HCT116 (cell line): ENCODE results near the gene PYGO1. TPM values are rescaled to one million over a fixed set of nuclear protein-coding genes. Genes with fewer than 3 reads are reported as not detected.

Experiments
- ATAC-seq: fragments of 200-7000 bp; cut with Tn5 transposase; 2 replicates; pipeline ENCODE4 v1.9.1; 2020; ENCODE audit warnings: mild to moderate bottlenecking, moderate library complexity
- BruUV-seq: library from RNA; stranded (reverse); fragments of 400-500 nt; replicated peaks from 2 replicates; lab custom pipeline; 2021; lab: Mats Ljungman, UMichigan
- CTCF ChIA-PET: fragments of 300-600 bp; sonication (Branson Sonifier 250); formaldehyde crosslinking; loops from one replicate; lab custom pipeline; 2021; ENCODE audit warnings: antibody characterized with exemption; lab: Charles Lee
- POLR2A ChIA-PET: fragments of 300-600, 350-600 bp; sonication (Branson Sonifier 250); formaldehyde crosslinking; loops from one replicate; lab custom pipeline; 2021; ENCODE audit warnings: antibody characterized with exemption; lab: Charles Lee
- RAD21 ChIA-PET, 2 experiments: fragments of 300-600 bp; sonication (Branson Sonifier 250); formaldehyde crosslinking; loops; one replicate each; lab custom pipeline; 2023; ENCODE audit warnings: low total read pairs in 2 of 2; ENCODE audit not compliant: uncharacterized antibody in 2 of 2, unreplicated experiment in 2 of 2, low non-redundant PET in 1 of 2; lab: Charles Lee
- DNase-seq: peaks from one replicate; pipeline ENCODE4 v3.0.0-alpha.2; 2010; ENCODE audit warnings: low read depth, low spot score
- H2AFZ ChIP-seq: fragments of 200-600 bp; shearing (Covaris generic), sonication (generic); 2 replicates; pipeline ENCODE4 v1.6.1; 2017; ENCODE audit warnings: low read depth, mixed run types, mixed read lengths, antibody characterized with exemption, low read length; ENCODE audit not compliant: poor library complexity, severe bottlenecking
- H3K27ac ChIP-seq: 2 replicates; pipeline ENCODE4 v1.5.1; 2012; ENCODE audit warnings: low read depth, low read length
- H3K27me3 ChIP-seq: fragments of 200-600 bp; sonication (generic); 2 replicates; pipeline ENCODE4 v1.6.1; 2016; ENCODE audit warnings: mixed run types, low read length, mixed read lengths; ENCODE audit not compliant: insufficient read depth
- H3K36me3 ChIP-seq, 2 experiments: fragments of 200-500 bp in 1 of 2; fragments of 200-600 bp in 1 of 2; sonication (Bioruptor generic) in 1 of 2; sonication (generic) in 1 of 2; 2 replicates each; pipeline versions ENCODE4 v1.5.1 to v1.6.1; 2014 to 2016; ENCODE audit warnings: low read length in 2 of 2, inconsistent platforms in 1 of 2, mixed read lengths in 1 of 2, mixed run types in 1 of 2; ENCODE audit not compliant: insufficient read depth in 2 of 2, control insufficient read depth in 1 of 2
- H3K4me1 ChIP-seq, 2 experiments: fragments of 200-600 bp in 1 of 2; sonication (generic) in 1 of 2; 2 replicates each; pipeline versions ENCODE4 v1.5.1 to v1.6.1; 2012 to 2017; ENCODE audit warnings: low read length in 2 of 2, inconsistent platforms in 1 of 2, mild to moderate bottlenecking in 1 of 2, mixed read lengths in 1 of 2, mixed run types in 1 of 2, moderate library complexity in 1 of 2; ENCODE audit not compliant: insufficient read depth in 2 of 2, control insufficient read depth in 1 of 2
- H3K4me2 ChIP-seq: fragments of 200-600 bp; sonication (generic); 2 replicates; pipeline ENCODE4 v1.6.1; 2017; ENCODE audit warnings: mixed run types, low read length, mixed read lengths
- H3K4me3 ChIP-seq, 2 experiments: fragments of 200-600 bp in 1 of 2; sonication (generic) in 1 of 2; replicated peaks in 1 of 2; 2 replicates each; pipeline ENCODE4 v1.5.1; 2011 to 2016; ENCODE audit warnings: low read length in 2 of 2, control low read depth in 1 of 2, low read depth in 1 of 2, mild to moderate bottlenecking in 1 of 2, mixed read lengths in 1 of 2, mixed run types in 1 of 2
- H3K79me2 ChIP-seq: fragments of 200-600 bp; sonication (generic); 2 replicates; pipeline ENCODE4 v1.6.1; 2017; ENCODE audit warnings: mild to moderate bottlenecking, mixed run types, low read length, moderate library complexity, mixed read lengths; ENCODE audit not compliant: insufficient read depth
- H3K9ac ChIP-seq: fragments of 200-600 bp; sonication (generic); 2 replicates; pipeline ENCODE4 v1.6.1; 2016; ENCODE audit warnings: low read length, mixed read lengths
- H3K9me2 ChIP-seq: fragments of 200-600 bp; sonication (generic), shearing (Covaris generic); 2 replicates; pipeline ENCODE4 v1.6.1; 2017; ENCODE audit warnings: mixed run types, mild to moderate bottlenecking, moderate library complexity; ENCODE audit not compliant: insufficient read depth
- H3K9me3 ChIP-seq, 2 experiments: fragments of 200-500 bp in 1 of 2; fragments of 200-600 bp in 1 of 2; sonication (Bioruptor generic) in 1 of 2; sonication (generic) in 1 of 2; 2 replicates each; pipeline ENCODE4 v1.6.1; 2014 to 2017; ENCODE audit warnings: low read length in 2 of 2, mixed read lengths in 2 of 2, inconsistent platforms in 1 of 2, low read depth in 1 of 2, mild to moderate bottlenecking in 1 of 2, mixed run types in 1 of 2, moderate library complexity in 1 of 2; ENCODE audit not compliant: control insufficient read depth in 1 of 2, insufficient read depth in 1 of 2
- H4K20me1 ChIP-seq: fragments of 200-600 bp; sonication (generic), shearing (Covaris generic); 2 replicates; pipeline ENCODE4 v1.6.1; 2017; ENCODE audit warnings: mixed run types, mild to moderate bottlenecking, moderate library complexity; ENCODE audit not compliant: insufficient read depth
- CBX3 ChIP-seq: IDR thresholded peaks from 2 replicates; pipeline ENCODE4 v1.6.1; 2012; ENCODE audit warnings: low read depth
- CTCF ChIP-seq, 3 experiments: fragments of 200-600 bp in 1 of 3; sonication (generic) in 1 of 3; IDR thresholded peaks in 2 of 3; conservative IDR thresholded peaks in 1 of 3; 2 replicates each; pipeline ENCODE4 v1.5.1; 2012 to 2017; ENCODE audit warnings: low read depth in 2 of 3, low read length in 2 of 3, antibody characterized with exemption in 1 of 3, borderline replicate concordance in 1 of 3, control low read depth in 1 of 3, mild to moderate bottlenecking in 1 of 3, mixed read lengths in 1 of 3, mixed run types in 1 of 3, moderate library complexity in 1 of 3; ENCODE audit not compliant: insufficient read depth in 1 of 3
- ELF1 ChIP-seq: IDR thresholded peaks from 2 replicates; pipeline ENCODE4 v1.6.1; 2012; ENCODE audit warnings: low read depth, borderline replicate concordance
- POLR2A ChIP-seq: IDR thresholded peaks from 2 replicates; pipeline ENCODE4 v1.7.0; 2011; ENCODE audit warnings: borderline replicate concordance; ENCODE audit not compliant: insufficient read depth, insufficient read length; ENCODE audit errors: extremely low read depth
- POLR2AphosphoS5 ChIP-seq: IDR thresholded peaks from 2 replicates; pipeline ENCODE4 v1.6.1; 2011; ENCODE audit warnings: mild to moderate bottlenecking, low read depth, low read length, moderate library complexity
- RAD21 ChIP-seq: IDR thresholded peaks from 2 replicates; pipeline ENCODE4 v1.6.1; 2012; ENCODE audit warnings: low read depth, mild to moderate bottlenecking
- SP1 ChIP-seq: IDR thresholded peaks from 2 replicates; pipeline ENCODE4 v1.6.1; 2012; ENCODE audit warnings: low read depth
- intact Hi-C: fragments of 100-400 bp; cut with micrococcal nuclease; formaldehyde crosslinking; loops from 2 replicates; pipeline ENCODE4 v1.10.0; 2022
- total RNA-seq: library from RNA; stranded (reverse); gene quantifications from one replicate; pipeline ENCODE4 v1.2.1, GENCODE V29; 2021; ENCODE audit not compliant: unreplicated experiment
- TF ChIP-seq, protein P1 (sequence below): IDR thresholded peaks from 2 replicates; pipeline ENCODE4 v1.6.1; 2011; ENCODE audit warnings: mild to moderate bottlenecking, low read length, moderate library complexity; ENCODE audit not compliant: insufficient replicate concordance; ENCODE audit errors: extremely low read depth

PYGO1 gene
- total RNA-seq, 1 experiment from 2014 or later = 0.34 TPM

- TF ChIP-seq, protein P1, sequence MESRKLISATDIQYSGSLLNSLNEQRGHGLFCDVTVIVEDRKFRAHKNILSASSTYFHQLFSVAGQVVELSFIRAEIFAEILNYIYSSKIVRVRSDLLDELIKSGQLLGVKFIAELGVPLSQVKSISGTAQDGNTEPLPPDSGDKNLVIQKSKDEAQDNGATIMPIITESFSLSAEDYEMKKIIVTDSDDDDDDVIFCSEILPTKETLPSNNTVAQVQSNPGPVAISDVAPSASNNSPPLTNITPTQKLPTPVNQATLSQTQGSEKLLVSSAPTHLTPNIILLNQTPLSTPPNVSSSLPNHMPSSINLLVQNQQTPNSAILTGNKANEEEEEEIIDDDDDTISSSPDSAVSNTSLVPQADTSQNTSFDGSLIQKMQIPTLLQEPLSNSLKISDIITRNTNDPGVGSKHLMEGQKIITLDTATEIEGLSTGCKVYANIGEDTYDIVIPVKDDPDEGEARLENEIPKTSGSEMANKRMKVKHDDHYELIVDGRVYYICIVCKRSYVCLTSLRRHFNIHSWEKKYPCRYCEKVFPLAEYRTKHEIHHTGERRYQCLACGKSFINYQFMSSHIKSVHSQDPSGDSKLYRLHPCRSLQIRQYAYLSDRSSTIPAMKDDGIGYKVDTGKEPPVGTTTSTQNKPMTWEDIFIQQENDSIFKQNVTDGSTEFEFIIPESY = no peak
- no peak for TF ChIP-seq POLR2A
- TF ChIP-seq CTCF (IDR thresholded peaks at IDR 0.05 in 2 of 3, conservative IDR thresholded peaks at IDR 0.05 in 1 of 3; ENCODE audit: borderline replicate concordance in 1 of 3, insufficient read depth in 1 of 3, low read depth in 2 of 3, low read length in 2 of 3) = no peak
- no peak for TF ChIP-seq ELF1
- no peak for TF ChIP-seq CBX3
- no peak for TF ChIP-seq SP1
- TF ChIP-seq RAD21 = no peak
These were observed 91.4 kb downstream of the PYGO1 start (continued) for GRCh38 chr15:55496716-55497115.

DNA sequence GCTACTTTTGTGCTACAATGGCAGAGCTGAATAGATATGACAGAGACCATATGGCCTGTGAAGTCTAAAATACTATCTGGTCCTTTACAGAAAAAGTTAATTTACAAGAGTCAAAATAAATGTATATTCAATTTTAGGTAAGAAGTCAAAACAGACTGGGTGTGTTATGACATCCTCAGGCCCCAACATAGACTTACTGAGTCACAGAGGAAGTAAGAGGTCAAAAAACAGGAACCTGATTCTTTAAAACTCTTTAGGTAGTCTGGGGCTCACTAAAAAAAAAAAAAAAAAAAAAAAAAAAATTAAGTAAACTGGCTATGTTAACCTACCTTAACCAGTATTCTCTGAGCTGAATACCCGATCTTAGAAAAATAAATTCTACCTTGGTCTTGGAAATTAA lies 93.2 kb downstream of the PYGO1 start:
- Histone ChIP-seq H3K27ac (no peak overlapping the region), H3K4me3 (no peak overlapping the region), H2AFZ (no peak overlapping the region), H3K9me2 (no peaks in the 10 kb centered on the region), H4K20me1 (no peaks in the 10 kb centered on the region), H3K4me2 (no peak overlapping the region), H3K9me3 (no peaks in the 10 kb centered on the region), H3K4me1 (peaks cover 3 to 14% of the 10 kb centered on the region in 2 experiments; a peak in 3 of 4 replicates), H3K27me3 (no peaks in the 10 kb centered on the region), H3K36me3 (no peaks in the 10 kb centered on the region), H3K79me2 (no peaks in the 10 kb centered on the region), H3K9ac (no peak overlapping the region)
- no TSS peak for BruUV-seq
- intact Hi-C loops = no loop called here
- ChIA-PET POLR2A (no interaction called here), RAD21 (no interaction called here), CTCF (interaction anchor here (0.6 kb wide), 1 partner anchor 12 kb away, joined by 3 read pairs; no protein-coding TSS in a partner anchor)
- ATAC-seq = no peak
- DNase-seq = no peak
- no peak for TF ChIP-seq POLR2AphosphoS5
- TF ChIP-seq, protein P1 = no peak
